GM12878 (cell line): Measurements from ENCODE around the gene NPAS3. TPM values are rescaled to one million over a fixed set of nuclear protein-coding genes. Genes with fewer than 3 reads are reported as not detected.

Experiments
- ATAC-seq: fragments of 200-7000 bp; cut with Tn5 transposase; 3 replicates; pipeline ENCODE4 v1.9.1; 2020; ENCODE audit warnings: mild to moderate bottlenecking, moderate library complexity
- BruUV-seq: library from RNA; stranded (reverse); fragments of 400-500 nt; replicated peaks from 2 replicates; lab custom pipeline; 2021; lab: Mats Ljungman, UMichigan
- CTCF ChIA-PET: fragments of 300-600 bp; sonication (Branson Sonifier 250); formaldehyde crosslinking; extraction: SDS; loops from one replicate; lab custom pipeline; 2021; ENCODE audit warnings: inconsistent platforms; lab: Yijun Ruan, JAX
- POLR2A ChIA-PET: fragments of 350-600 bp; formaldehyde crosslinking; extraction: SDS; loops from one replicate; lab custom pipeline; 2021; ENCODE audit warnings: inconsistent platforms; lab: Charles Lee
- RAD21 ChIA-PET: fragments of 300-600 bp; sonication (Branson Sonifier 250); formaldehyde crosslinking; loops from one replicate; lab custom pipeline; 2023; ENCODE audit warnings: antibody characterized with exemption; ENCODE audit not compliant: unreplicated experiment; lab: Charles Lee
- SMC1A ChIA-PET: fragments of 300-600 bp; sonication (Branson Sonifier 250); formaldehyde crosslinking; loops from one replicate; lab custom pipeline; 2023; ENCODE audit not compliant: unreplicated experiment, uncharacterized antibody; lab: Charles Lee
- DNase-seq: peaks from one replicate; pipeline ENCODE4 v3.0.0-alpha.2; 2011; ENCODE audit warnings: low read depth, low spot score
- FAIRE-seq: peaks from 3 replicates; lab custom pipeline; 2011; peaks lifted over from hg19 to GRCh38; lab: Jason Lieb, UNC
- H2AFZ ChIP-seq: 2 replicates; pipeline ENCODE4 v1.6.0; 2011; ENCODE audit warnings: low read depth, low read length, control low read depth; ENCODE audit not compliant: control insufficient read depth
- H3K27ac ChIP-seq: 2 replicates; pipeline ENCODE4 v1.5.1; 2011; ENCODE audit warnings: control low read depth; ENCODE audit not compliant: control insufficient read depth, insufficient read depth
- H3K27me3 ChIP-seq, 2 experiments: replicated peaks in 1 of 2; 2 replicates each; pipeline versions ENCODE4 v1.6.0 to v1.6.1; 2011; ENCODE audit warnings: low read length in 1 of 2; ENCODE audit not compliant: control insufficient read depth in 2 of 2, insufficient read depth in 2 of 2
- H3K36me3 ChIP-seq, 2 experiments: 2 replicates each; pipeline ENCODE4 v1.5.1; 2011; ENCODE audit warnings: low read length in 1 of 2; ENCODE audit not compliant: control insufficient read depth in 2 of 2, insufficient read depth in 2 of 2
- H3K4me1 ChIP-seq: 2 replicates; pipeline ENCODE4 v1.6.1; 2011; ENCODE audit warnings: mild to moderate bottlenecking, low read length, moderate library complexity, mixed read lengths; ENCODE audit not compliant: control insufficient read depth, insufficient read depth
- H3K4me2 ChIP-seq: 2 replicates; pipeline ENCODE4 v1.6.0; 2011; ENCODE audit warnings: control low read depth; ENCODE audit not compliant: control insufficient read depth, insufficient read depth
- H3K4me3 ChIP-seq: fragments of 200-600 bp; sonication (generic); 2 replicates; pipeline ENCODE4 v1.5.1; 2016
- H3K79me2 ChIP-seq: 2 replicates; pipeline ENCODE4 v1.6.0; 2011; ENCODE audit warnings: low read length; ENCODE audit not compliant: control insufficient read depth, insufficient read depth
- H3K9ac ChIP-seq: 2 replicates; pipeline ENCODE4 v1.8.0; 2011; ENCODE audit warnings: low read length, control low read depth, mixed read lengths; ENCODE audit not compliant: control insufficient read depth, insufficient read depth
- H3K9me3 ChIP-seq: replicated peaks from 3 replicates; pipeline ENCODE4 v1.5.1; 2011; ENCODE audit warnings: mild to moderate bottlenecking, low read length; ENCODE audit not compliant: control insufficient read depth, insufficient read depth
- H4K20me1 ChIP-seq: 2 replicates; pipeline ENCODE4 v1.6.0; 2011; ENCODE audit not compliant: control insufficient read depth, insufficient read depth
- CEBPZ ChIP-seq: fragments of 150-350 bp; IDR thresholded peaks from 2 replicates; pipeline ENCODE4 v1.6.1; 2016; ENCODE audit warnings: low read depth, low read length
- EED ChIP-seq: sonication (generic); IDR thresholded peaks from 2 replicates; pipeline ENCODE4 v1.6.1; 2016; ENCODE audit warnings: antibody characterized with exemption, low read depth
- EP300 ChIP-seq, 2 experiments: fragments of 150-350 bp in 1 of 2; IDR thresholded peaks; 2 replicates each; pipeline ENCODE4 v1.6.1; 2011 to 2012; ENCODE audit warnings: low read depth in 2 of 2, low read length in 2 of 2, borderline replicate concordance in 1 of 2, improper control_type of control experiment in 1 of 2, inconsistent platforms in 1 of 2; ENCODE audit not compliant: control insufficient read depth in 1 of 2
- FOS ChIP-seq: IDR thresholded peaks from 3 replicates; pipeline ENCODE4 v1.6.1; 2011; ENCODE audit warnings: borderline replicate concordance; ENCODE audit not compliant: insufficient read length; ENCODE audit errors: extremely low read depth
- HCFC1 ChIP-seq: fragments of 150-350 bp; IDR thresholded peaks from 2 replicates; pipeline ENCODE4 v1.6.1; 2014; ENCODE audit warnings: low read length
- KAT2A ChIP-seq: conservative IDR thresholded peaks from 2 replicates; pipeline ENCODE4 v1.6.1; 2011; ENCODE audit warnings: low read depth, low read length; ENCODE audit not compliant: control insufficient read depth
- MXI1 ChIP-seq: fragments of 150-350 bp; IDR thresholded peaks from 2 replicates; pipeline ENCODE4 v1.6.1; 2011; ENCODE audit warnings: low read depth, mild to moderate bottlenecking, inconsistent platforms, low read length, improper control_type of control experiment
- MYC ChIP-seq: IDR thresholded peaks from 2 replicates; pipeline ENCODE4 v1.6.1; 2011; ENCODE audit warnings: mild to moderate bottlenecking, low read length, moderate library complexity, inconsistent platforms; ENCODE audit not compliant: insufficient read depth, insufficient replicate concordance, insufficient read length, severe bottlenecking
- POLR2A ChIP-seq: IDR thresholded peaks from 2 replicates; pipeline ENCODE4 v1.6.1; 2011; ENCODE audit warnings: low read depth, mild to moderate bottlenecking, low read length
- SIN3A ChIP-seq: IDR thresholded peaks from 2 replicates; pipeline ENCODE4 v1.6.1; 2012; ENCODE audit warnings: low read depth, low read length, improper control_type of control experiment
- WGBS: methylation state at CpG from one replicate; pipeline ENCODE4 v1.1.6; 2016; ENCODE audit warnings: low lambda C conversion rate; ENCODE audit not compliant: insufficient replicate concordance, insufficient coverage; ENCODE audit errors: missing lambda C conversion rate; 5-methylcytosine and 5-hydroxymethylcytosine counted together
- in situ Hi-C: fragments of 300-500 bp; cut with MboI; formaldehyde crosslinking; loops from 9 replicates; pipeline ENCODE4 v1.14.3; 2018; ENCODE audit warnings: mixed read lengths
- intact Hi-C: fragments of 100-400 bp; cut with micrococcal nuclease; formaldehyde crosslinking; loops from one replicate; pipeline ENCODE4 v1.14.2; 2022; ENCODE audit not compliant: unreplicated experiment
- polyA plus RNA-seq, 11 experiments: library from polyadenylated mRNA; depleted of rRNA in 4 of 11; unstranded in 6 of 11; stranded (reverse) in 5 of 11; fragments of >200 nt; fragmentation: Nextera tagmentation in 4 of 11; fragmentation: Illumina TruSeq in 1 of 11; extraction: Ambion mirVana in 4 of 11; extraction: Trizol in 1 of 11; gene quantifications; 1 replicate in 1 of 11; 2 replicates in 10 of 11; pipeline versions ENCODE4 v1.2.1 to v1.2.3, GENCODE V29; 2011 to 2016; ENCODE audit warnings: inconsistent platforms in 2 of 11, missing spikeins in 2 of 11, low read depth in 1 of 11
- total RNA-seq, 4 experiments: library from RNA; depleted of rRNA in 3 of 4; stranded (reverse); fragments of >200 nt in 3 of 4; fragmentation: Illumina TruSeq in 1 of 4; extraction: Trizol in 1 of 4; gene quantifications; 2 replicates each; pipeline versions ENCODE4 v1.2.1 to v1.2.3, GENCODE V29; 2013 to 2021
- TF ChIP-seq, protein P1 (sequence below): fragments of 450-650 bp; formaldehyde crosslinking; IDR thresholded peaks from 2 replicates; pipeline ENCODE4 v1.4.0; 2022; ENCODE audit warnings: mild to moderate bottlenecking, moderate library complexity
- TF ChIP-seq, protein P2 (sequence below): fragments of 450-650 bp; formaldehyde crosslinking; IDR thresholded peaks from 2 replicates; pipeline ENCODE4 v1.5.0; 2022; ENCODE audit warnings: mild to moderate bottlenecking, missing genetic modification characterization

Gene NPAS3
- total and polyA plus RNA-seq, 10 of the 15 experiments (the other 5 are each of a cell fraction or from before 2014, with no cell fraction given), result under 0.01 to 2.7 (median 0.03) TPM; not detected in 6

- DNase-seq (no peak), FAIRE-seq (no peak)
- no peaks in the 10 kb centered on the region for H3K36me3 ChIP-seq
- intact Hi-C loops (no loop called here), in situ Hi-C loops (no loop called here)
- TF ChIP-seq MXI1, result no peak
- TF ChIP-seq HCFC1, result no peak
- no peak for TF ChIP-seq CEBPZ
- TF ChIP-seq, protein P1, sequence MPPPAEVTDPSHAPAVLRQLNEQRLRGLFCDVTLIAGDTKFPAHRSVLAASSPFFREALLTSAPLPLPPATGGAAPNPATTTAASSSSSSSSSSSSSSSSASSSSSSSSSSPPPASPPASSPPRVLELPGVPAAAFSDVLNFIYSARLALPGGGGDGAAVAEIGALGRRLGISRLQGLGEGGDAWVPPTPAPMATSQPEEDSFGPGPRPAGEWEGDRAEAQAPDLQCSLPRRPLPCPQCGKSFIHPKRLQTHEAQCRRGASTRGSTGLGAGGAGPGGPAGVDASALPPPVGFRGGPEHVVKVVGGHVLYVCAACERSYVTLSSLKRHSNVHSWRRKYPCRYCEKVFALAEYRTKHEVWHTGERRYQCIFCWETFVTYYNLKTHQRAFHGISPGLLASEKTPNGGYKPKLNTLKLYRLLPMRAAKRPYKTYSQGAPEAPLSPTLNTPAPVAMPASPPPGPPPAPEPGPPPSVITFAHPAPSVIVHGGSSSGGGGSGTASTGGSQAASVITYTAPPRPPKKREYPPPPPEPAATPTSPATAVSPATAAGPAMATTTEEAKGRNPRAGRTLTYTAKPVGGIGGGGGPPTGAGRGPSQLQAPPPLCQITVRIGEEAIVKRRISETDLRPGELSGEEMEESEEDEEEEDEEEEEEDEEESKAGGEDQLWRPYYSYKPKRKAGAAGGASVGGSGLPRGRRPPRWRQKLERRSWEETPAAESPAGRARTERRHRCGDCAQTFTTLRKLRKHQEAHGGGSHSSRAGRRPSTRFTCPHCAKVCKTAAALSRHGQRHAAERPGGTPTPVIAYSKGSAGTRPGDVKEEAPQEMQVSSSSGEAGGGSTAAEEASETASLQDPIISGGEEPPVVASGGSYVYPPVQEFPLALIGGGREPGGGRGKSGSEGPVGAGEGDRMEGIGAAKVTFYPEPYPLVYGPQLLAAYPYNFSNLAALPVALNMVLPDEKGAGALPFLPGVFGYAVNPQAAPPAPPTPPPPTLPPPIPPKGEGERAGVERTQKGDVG (CRISPR knock-in tag), result no peak
- TF ChIP-seq, protein P2, sequence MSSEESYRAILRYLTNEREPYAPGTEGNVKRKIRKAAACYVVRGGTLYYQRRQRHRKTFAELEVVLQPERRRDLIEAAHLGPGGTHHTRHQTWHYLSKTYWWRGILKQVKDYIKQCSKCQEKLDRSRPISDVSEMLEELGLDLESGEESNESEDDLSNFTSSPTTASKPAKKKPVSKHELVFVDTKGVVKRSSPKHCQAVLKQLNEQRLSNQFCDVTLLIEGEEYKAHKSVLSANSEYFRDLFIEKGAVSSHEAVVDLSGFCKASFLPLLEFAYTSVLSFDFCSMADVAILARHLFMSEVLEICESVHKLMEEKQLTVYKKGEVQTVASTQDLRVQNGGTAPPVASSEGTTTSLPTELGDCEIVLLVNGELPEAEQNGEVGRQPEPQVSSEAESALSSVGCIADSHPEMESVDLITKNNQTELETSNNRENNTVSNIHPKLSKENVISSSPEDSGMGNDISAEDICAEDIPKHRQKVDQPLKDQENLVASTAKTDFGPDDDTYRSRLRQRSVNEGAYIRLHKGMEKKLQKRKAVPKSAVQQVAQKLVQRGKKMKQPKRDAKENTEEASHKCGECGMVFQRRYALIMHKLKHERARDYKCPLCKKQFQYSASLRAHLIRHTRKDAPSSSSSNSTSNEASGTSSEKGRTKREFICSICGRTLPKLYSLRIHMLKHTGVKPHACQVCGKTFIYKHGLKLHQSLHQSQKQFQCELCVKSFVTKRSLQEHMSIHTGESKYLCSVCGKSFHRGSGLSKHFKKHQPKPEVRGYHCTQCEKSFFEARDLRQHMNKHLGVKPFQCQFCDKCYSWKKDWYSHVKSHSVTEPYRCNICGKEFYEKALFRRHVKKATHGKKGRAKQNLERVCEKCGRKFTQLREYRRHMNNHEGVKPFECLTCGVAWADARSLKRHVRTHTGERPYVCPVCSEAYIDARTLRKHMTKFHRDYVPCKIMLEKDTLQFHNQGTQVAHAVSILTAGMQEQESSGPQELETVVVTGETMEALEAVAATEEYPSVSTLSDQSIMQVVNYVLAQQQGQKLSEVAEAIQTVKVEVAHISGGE (CRISPR knock-in tag), result no peak
- no peak for TF ChIP-seq EED
- no peak for TF ChIP-seq SIN3A
- no peak for TF ChIP-seq EP300 (IDR thresholded peaks at IDR 0.05; ENCODE audit: borderline replicate concordance in 1 of 2, control insufficient read depth in 1 of 2, low read depth in 2 of 2, low read length in 2 of 2)
- TF ChIP-seq POLR2A, result no peak
- TF ChIP-seq KAT2A, result no peak
- TF ChIP-seq MYC, result no peak
- TF ChIP-seq FOS, result no peak
- TF ChIP-seq, all 136 proteins: peak for 0
- Histone ChIP-seq H3K27me3 (peaks cover 0 to 4% of the 10 kb centered on the region in 2 experiments; a peak in 1 of 4 replicates), H3K9me3 (no peaks in the 10 kb centered on the region), H3K9ac (no peak overlapping the region), H2AFZ (no peak overlapping the region), H3K4me1 (no peaks in the 10 kb centered on the region), H3K27ac (no peak overlapping the region), H3K4me2 (no peak overlapping the region), H3K79me2 (no peaks in the 10 kb centered on the region), H3K4me3 (no peak overlapping the region), H4K20me1 (no peaks in the 10 kb centered on the region)
- SMC1A ChIA-PET, result interaction anchor here (0.9 kb wide), 1 partner anchor 18 kb away, joined by 3 read pairs; no protein-coding TSS in a partner anchor
- POLR2A ChIA-PET, result no interaction called here
- no TSS peak for BruUV-seq
- no peak for ATAC-seq
- RAD21 ChIA-PET, result interaction anchor here (0.8 to 3.1 kb wide), 2 partner anchors 10 to 102 kb away, joined by 3 to 11 read pairs; no protein-coding TSS in a partner anchor
- CTCF ChIA-PET, result no interaction called here
- 9% methylated on average over 7 of the region's 7 CpGs for WGBS
Measured at GRCh38 chr14:33777681-33778080, 839.0 kb downstream of the NPAS3 start.
